ENCODE measurements around the gene TCOF1. TPM values are rescaled to one million over a fixed set of nuclear protein-coding genes. Genes with fewer than 3 reads are reported as not detected.

TCOF1 gene
- total RNA-seq, 1 experiment from 2014 or later, result 75.3 TPM

- Histone ChIP-seq H2AFZ (no peak overlapping the region), H3K4me2 (no peak overlapping the region), H3K4me1 (replicated peaks; ENCODE audit: insufficient read depth) (no peaks in the 10 kb centered on the region), H3K27ac (no peak overlapping the region), H3K79me2 (ENCODE audit: low read depth) (no peaks in the 10 kb centered on the region), H3K27me3 (ENCODE audit: insufficient read depth, low read depth) (no peaks in the 10 kb centered on the region), H4K20me1 (ENCODE audit: insufficient read depth) (no peaks in the 10 kb centered on the region), H3K4me3 (no peak overlapping the region), H3K36me3 (ENCODE audit: low read depth) (no peaks in the 10 kb centered on the region), H3K9me2 (ENCODE audit: insufficient read depth) (no peaks in the 10 kb centered on the region), H3K9me3 (ENCODE audit: insufficient read depth, low read depth) (no peaks in the 10 kb centered on the region), H3F3A (ENCODE audit: insufficient read depth, low read depth) (no peaks in the 10 kb centered on the region)
- POLR2A ChIA-PET (ENCODE audit: unreplicated experiment), result interaction anchor here (0.5 to 0.6 kb wide), 2 partner anchors 10 to 15 kb away, joined by 4 to 14 read pairs; no protein-coding TSS in a partner anchor
- CTCF ChIA-PET, result no interaction called here
- no peak for TF ChIP-seq CTCF (conservative IDR thresholded peaks at IDR 0.05)
- TF ChIP-seq EZH2 (IDR thresholded peaks at IDR 0.05; ENCODE audit: low read depth), result no peak
- BruUV-seq (replicated peaks), result no TSS peak
- intact Hi-C loops (cut with micrococcal nuclease; ENCODE audit: unreplicated experiment), result no loop called here
- no peak for DNase-seq
Observed at GRCh38 chr5:150309886-150310239, 47.6 kb upstream of the TCOF1 start.

GRCh38 chr5:150310246-150310645, 47.3 kb upstream of the TCOF1 start:
- no peaks in the 10 kb centered on the region for H4K20me1 ChIP-seq (ENCODE audit: insufficient read depth)
- CTCF ChIA-PET, result no interaction called here
- H3K4me2 ChIP-seq, result no peak overlapping the region
- TF ChIP-seq EZH2 (IDR thresholded peaks at IDR 0.05; ENCODE audit: low read depth) (no peak), CTCF (conservative IDR thresholded peaks at IDR 0.05) (no peak)
- H3K36me3 ChIP-seq (ENCODE audit: low read depth), result no peaks in the 10 kb centered on the region
- no peaks in the 10 kb centered on the region for H3F3A ChIP-seq (ENCODE audit: insufficient read depth, low read depth)
- no peak overlapping the region for H2AFZ ChIP-seq
- no peaks in the 10 kb centered on the region for H3K27me3 ChIP-seq (ENCODE audit: insufficient read depth, low read depth)
- POLR2A ChIA-PET (ENCODE audit: unreplicated experiment), result interaction anchor here (0.5 to 0.6 kb wide), 2 partner anchors 10 to 15 kb away, joined by 4 to 14 read pairs; no protein-coding TSS in a partner anchor
- intact Hi-C loops (cut with micrococcal nuclease; ENCODE audit: unreplicated experiment), result no loop called here
- no peaks in the 10 kb centered on the region for H3K9me3 ChIP-seq (ENCODE audit: insufficient read depth, low read depth)
- no peak overlapping the region for H3K27ac ChIP-seq
- H3K4me1 ChIP-seq (replicated peaks; ENCODE audit: insufficient read depth), result no peaks in the 10 kb centered on the region
- H3K4me3 ChIP-seq, result no peak overlapping the region
- no peaks in the 10 kb centered on the region for H3K79me2 ChIP-seq (ENCODE audit: low read depth)
- DNase-seq, result no peak
- no TSS peak for BruUV-seq (replicated peaks)
- no peaks in the 10 kb centered on the region for H3K9me2 ChIP-seq (ENCODE audit: insufficient read depth)

- CTCF ChIA-PET, result interaction anchor here (0.6 kb wide), 1 partner anchor 45 kb away, joined by 5 read pairs; no protein-coding TSS in a partner anchor
- no peak overlapping the region for H3K4me2 ChIP-seq
- no peak for TF ChIP-seq EZH2 (IDR thresholded peaks at IDR 0.05; ENCODE audit: low read depth)
- TF ChIP-seq CTCF (conservative IDR thresholded peaks at IDR 0.05), result no peak
- no peaks in the 10 kb centered on the region for H3K27me3 ChIP-seq (ENCODE audit: insufficient read depth, low read depth)
- BruUV-seq (replicated peaks), result no TSS peak
- no peaks in the 10 kb centered on the region for H3K4me1 ChIP-seq (replicated peaks; ENCODE audit: insufficient read depth)
- POLR2A ChIA-PET (ENCODE audit: unreplicated experiment), result no interaction called here
- no peaks in the 10 kb centered on the region for H3K9me2 ChIP-seq (ENCODE audit: insufficient read depth)
- H3K36me3 ChIP-seq (ENCODE audit: low read depth), result no peaks in the 10 kb centered on the region
- H3K79me2 ChIP-seq (ENCODE audit: low read depth), result no peaks in the 10 kb centered on the region
- DNase-seq, result no peak
- intact Hi-C loops (cut with micrococcal nuclease; ENCODE audit: unreplicated experiment), result no loop called here
- no peaks in the 10 kb centered on the region for H3K9me3 ChIP-seq (ENCODE audit: insufficient read depth, low read depth)
- peaks cover 2% of the 10 kb centered on the region; the same call in 1 of the 2 replicates for H3F3A ChIP-seq (ENCODE audit: insufficient read depth, low read depth)
- H3K27ac ChIP-seq, result no peak overlapping the region
- H3K4me3 ChIP-seq, result no peak overlapping the region
- no peaks in the 10 kb centered on the region for H4K20me1 ChIP-seq (ENCODE audit: insufficient read depth)
- no peak overlapping the region for H2AFZ ChIP-seq
Observed at GRCh38 chr5:150311015-150311692, 46.3 kb upstream of the TCOF1 start.

Measured in PC-9 (cell line).